ENCODE measurements around the gene ARID4B. TPM values are rescaled to one million over a fixed set of nuclear protein-coding genes. Genes with fewer than 3 reads are reported as not detected.
A peak's percentile ranks its signal among the peaks of the same experiment; 100 is the strongest.
"Not testable (repeated sequence)": the region's sequence is repeated elsewhere in the genome, so short reads cannot be mapped to it uniquely, and the experiment has no call there.

Gene ARID4B
- total RNA-seq, 1 experiment from 2014 or later, result 17.6 TPM

GRCh38 chr1:235160383-235160956 lies 167.5 kb downstream of the ARID4B start:
- POLR2A ChIA-PET (ENCODE audit: low non-redundant PET), result no interaction called here
- BruUV-seq (replicated peaks), result TSS peak; percentile 72

DNA sequence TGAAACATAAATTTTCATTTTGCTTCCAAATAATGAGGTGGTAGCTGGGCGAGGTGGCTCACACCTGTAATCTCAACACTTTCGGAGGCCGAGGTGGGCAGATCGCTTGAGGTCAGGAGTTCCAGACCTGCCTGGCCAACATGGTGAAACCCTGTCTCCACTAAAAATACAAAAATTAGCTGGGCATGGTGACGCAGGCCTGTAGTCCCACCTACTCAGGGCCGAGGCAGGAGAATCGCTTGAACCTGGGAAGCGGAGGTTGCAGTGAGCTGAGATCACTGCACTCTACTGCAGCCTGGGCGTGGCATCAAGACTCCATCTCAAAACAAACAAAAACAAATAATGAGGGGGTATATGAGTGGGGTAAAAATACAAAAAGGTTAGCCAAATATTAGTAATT lies 168.0 kb downstream of the ARID4B start:
- CTCF ChIA-PET; H3K4me1 ChIP-seq (ENCODE audit: insufficient read depth, low read length, poor library complexity, severe bottlenecking); H3K27me3 ChIP-seq (replicated peaks; ENCODE audit: insufficient read depth, low read depth, low read length, poor library complexity); DNase-seq (ENCODE audit: low spot score); H3K27ac ChIP-seq (ENCODE audit: low read depth, low read length, poor library complexity, severe bottlenecking); BruUV-seq (replicated peaks); POLR2A ChIA-PET (ENCODE audit: low non-redundant PET); intact Hi-C loops (cut with micrococcal nuclease; ENCODE audit: unreplicated experiment); H3K36me3 ChIP-seq (ENCODE audit: insufficient read depth, low read length, poor library complexity, severe bottlenecking); H3K9me3 ChIP-seq (ENCODE audit: low read depth, low read length, poor library complexity, severe bottlenecking): not testable (repeated sequence)
- H3K4me3 ChIP-seq (ENCODE audit: low read depth, low read length, poor library complexity, severe bottlenecking), result peak overlapping the region; percentile 68

More at GRCh38 chr1:235160383-235160956, 167.5 kb downstream of the ARID4B start:
- DNase-seq (ENCODE audit: low spot score), result peak; percentile 31
- Histone ChIP-seq H3K4me3 (ENCODE audit: low read depth, low read length, poor library complexity, severe bottlenecking) (peak overlapping the region; percentile 68), H3K36me3 (ENCODE audit: insufficient read depth, low read length, poor library complexity, severe bottlenecking) (peaks cover 8% of the 10 kb centered on the region), H3K27me3 (replicated peaks; ENCODE audit: insufficient read depth, low read depth, low read length, poor library complexity) (no peaks in the 10 kb centered on the region), H3K4me1 (ENCODE audit: insufficient read depth, low read length, poor library complexity, severe bottlenecking) (no peaks in the 10 kb centered on the region), H3K27ac (ENCODE audit: low read depth, low read length, poor library complexity, severe bottlenecking) (peak overlapping the region; percentile 77), H3K9me3 (ENCODE audit: low read depth, low read length, poor library complexity, severe bottlenecking) (no peaks in the 10 kb centered on the region)
- intact Hi-C loops (cut with micrococcal nuclease; ENCODE audit: unreplicated experiment), result no loop called here
- no peak for TF ChIP-seq EZH2 (IDR thresholded peaks at IDR 0.05; ENCODE audit: borderline replicate concordance, low read depth, low read length, poor library complexity, severe bottlenecking)
- no peak for TF ChIP-seq CTCF (conservative IDR thresholded peaks at IDR 0.05; ENCODE audit: low read depth, low read length)
- CTCF ChIA-PET, result no interaction called here

DNA sequence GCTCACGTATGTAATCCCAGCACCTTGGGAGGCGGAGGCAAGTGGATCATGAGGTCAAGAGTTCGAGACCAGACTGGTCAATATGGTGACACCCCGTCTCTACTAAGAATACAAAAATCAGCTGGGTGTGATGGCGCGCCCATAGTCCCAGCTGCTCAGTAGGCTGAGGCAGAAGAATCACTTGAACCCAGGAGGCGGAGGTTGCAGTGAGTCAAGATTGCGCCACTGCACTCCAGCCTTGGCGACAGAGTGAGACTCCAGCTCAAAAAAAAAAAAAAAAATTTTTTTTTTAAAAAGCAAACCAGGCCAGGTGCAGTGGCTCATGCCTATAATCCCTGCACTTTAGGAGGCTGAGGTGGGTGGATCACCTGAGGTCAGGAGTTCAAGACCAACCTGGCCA lies 168.7 kb downstream of the ARID4B start:
- H3K4me3 ChIP-seq (ENCODE audit: low read depth, low read length, poor library complexity, severe bottlenecking); H3K36me3 ChIP-seq (ENCODE audit: insufficient read depth, low read length, poor library complexity, severe bottlenecking); H3K27me3 ChIP-seq (replicated peaks; ENCODE audit: insufficient read depth, low read depth, low read length, poor library complexity); H3K27ac ChIP-seq (ENCODE audit: low read depth, low read length, poor library complexity, severe bottlenecking); DNase-seq (ENCODE audit: low spot score); CTCF ChIA-PET; H3K9me3 ChIP-seq (ENCODE audit: low read depth, low read length, poor library complexity, severe bottlenecking); POLR2A ChIA-PET (ENCODE audit: low non-redundant PET); H3K4me1 ChIP-seq (ENCODE audit: insufficient read depth, low read length, poor library complexity, severe bottlenecking); BruUV-seq (replicated peaks); intact Hi-C loops (cut with micrococcal nuclease; ENCODE audit: unreplicated experiment): not testable (repeated sequence)

- TF ChIP-seq CTCF (conservative IDR thresholded peaks at IDR 0.05; ENCODE audit: low read depth, low read length) (no peak), EZH2 (IDR thresholded peaks at IDR 0.05; ENCODE audit: borderline replicate concordance, low read depth, low read length, poor library complexity, severe bottlenecking) (no peak)
- intact Hi-C loops (cut with micrococcal nuclease; ENCODE audit: unreplicated experiment), result no loop called here
- DNase-seq (ENCODE audit: low spot score), result no peak
- no peak overlapping the region for H3K4me3 ChIP-seq (ENCODE audit: low read depth, low read length, poor library complexity, severe bottlenecking)
- no peaks in the 10 kb centered on the region for H3K27me3 ChIP-seq (replicated peaks; ENCODE audit: insufficient read depth, low read depth, low read length, poor library complexity)
- CTCF ChIA-PET, result no interaction called here
- POLR2A ChIA-PET (ENCODE audit: low non-redundant PET), result no interaction called here
- no TSS peak for BruUV-seq (replicated peaks)
- no peaks in the 10 kb centered on the region for H3K9me3 ChIP-seq (ENCODE audit: low read depth, low read length, poor library complexity, severe bottlenecking)
- peaks cover 8% of the 10 kb centered on the region for H3K36me3 ChIP-seq (ENCODE audit: insufficient read depth, low read length, poor library complexity, severe bottlenecking)
- H3K4me1 ChIP-seq (ENCODE audit: insufficient read depth, low read length, poor library complexity, severe bottlenecking), result no peaks in the 10 kb centered on the region
- H3K27ac ChIP-seq (ENCODE audit: low read depth, low read length, poor library complexity, severe bottlenecking), result no peak overlapping the region
Observed at GRCh38 chr1:235158680-235159079, 169.3 kb downstream of the ARID4B start.

All from A673 (cell line).